Loucy (cell line): ENCODE measurements around the gene KCNMB2.

Experiments used
- EZH2phosphoT487 ChIP-seq: fragments of 200-600 bp; IDR thresholded peaks from 2 replicates; pipeline ENCODE4 v1.6.1; 2018; ENCODE audit warnings: antibody characterized with exemption, mild to moderate bottlenecking, moderate library complexity, borderline replicate concordance
- TF ChIP-seq, protein P1 (sequence below): fragments of 200-600 bp; sonication (generic); conservative IDR thresholded peaks from 2 replicates; pipeline ENCODE4 v1.5.1; 2014; ENCODE audit warnings: mild to moderate bottlenecking, antibody characterized with exemption, low read length

DNA sequence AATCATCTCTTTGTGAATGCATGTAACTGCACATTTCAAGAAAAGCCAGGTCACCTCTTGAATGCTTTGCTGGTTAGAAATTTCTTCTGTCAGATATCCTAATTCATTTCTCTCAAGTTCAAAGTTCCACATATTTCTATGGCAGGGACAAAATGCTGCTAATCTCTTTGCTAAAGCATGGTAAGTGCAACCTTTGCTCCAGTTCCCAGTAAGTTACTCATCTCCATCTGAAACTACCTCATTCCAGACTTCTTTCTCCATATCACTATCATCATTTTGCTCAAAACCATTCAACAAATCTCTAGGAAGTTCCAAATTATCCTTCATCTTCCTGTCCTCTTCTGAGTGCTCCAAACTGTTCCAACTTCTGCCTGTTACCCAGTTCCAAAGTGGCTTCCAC is 304.8 kb downstream of the KCNMB2 start:
- TF ChIP-seq, protein P1, sequence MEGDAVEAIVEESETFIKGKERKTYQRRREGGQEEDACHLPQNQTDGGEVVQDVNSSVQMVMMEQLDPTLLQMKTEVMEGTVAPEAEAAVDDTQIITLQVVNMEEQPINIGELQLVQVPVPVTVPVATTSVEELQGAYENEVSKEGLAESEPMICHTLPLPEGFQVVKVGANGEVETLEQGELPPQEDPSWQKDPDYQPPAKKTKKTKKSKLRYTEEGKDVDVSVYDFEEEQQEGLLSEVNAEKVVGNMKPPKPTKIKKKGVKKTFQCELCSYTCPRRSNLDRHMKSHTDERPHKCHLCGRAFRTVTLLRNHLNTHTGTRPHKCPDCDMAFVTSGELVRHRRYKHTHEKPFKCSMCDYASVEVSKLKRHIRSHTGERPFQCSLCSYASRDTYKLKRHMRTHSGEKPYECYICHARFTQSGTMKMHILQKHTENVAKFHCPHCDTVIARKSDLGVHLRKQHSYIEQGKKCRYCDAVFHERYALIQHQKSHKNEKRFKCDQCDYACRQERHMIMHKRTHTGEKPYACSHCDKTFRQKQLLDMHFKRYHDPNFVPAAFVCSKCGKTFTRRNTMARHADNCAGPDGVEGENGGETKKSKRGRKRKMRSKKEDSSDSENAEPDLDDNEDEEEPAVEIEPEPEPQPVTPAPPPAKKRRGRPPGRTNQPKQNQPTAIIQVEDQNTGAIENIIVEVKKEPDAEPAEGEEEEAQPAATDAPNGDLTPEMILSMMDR: no peak
- TF ChIP-seq EZH2phosphoT487: no peak
